ENCODE results near the gene CLSTN1. TPM values are rescaled to one million over a fixed set of nuclear protein-coding genes. Genes with fewer than 3 reads are reported as not detected.

The CLSTN1 gene
- total RNA-seq, 1 donor from 2014 or later: 130 TPM

DNA sequence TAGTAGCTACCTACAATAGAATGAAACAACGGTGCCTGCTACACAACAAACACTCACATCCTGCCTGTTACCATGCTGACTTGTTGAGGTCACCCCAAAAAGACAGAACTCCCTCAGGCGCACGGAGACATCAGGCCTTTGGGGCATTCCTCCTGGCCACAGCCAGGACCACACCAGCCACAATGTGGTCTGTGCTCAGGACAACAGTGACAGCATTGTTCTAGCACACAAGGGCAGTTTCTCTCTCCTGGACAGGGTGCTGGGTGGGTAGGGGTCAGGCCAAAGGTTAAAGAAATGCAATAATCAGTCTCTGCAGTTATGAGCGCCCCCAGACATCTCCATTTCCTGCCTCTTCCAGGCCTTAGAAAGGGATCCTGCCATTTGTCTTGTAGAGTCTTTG, 46.8 kb upstream of the CLSTN1 start:
- H3K4me1 Mint-ChIP-seq (ENCODE audit: low read depth): peaks cover 4% of the 10 kb centered on the region
- DNase-seq (ENCODE audit: low spot score, unreplicated experiment): no peak

DNA sequence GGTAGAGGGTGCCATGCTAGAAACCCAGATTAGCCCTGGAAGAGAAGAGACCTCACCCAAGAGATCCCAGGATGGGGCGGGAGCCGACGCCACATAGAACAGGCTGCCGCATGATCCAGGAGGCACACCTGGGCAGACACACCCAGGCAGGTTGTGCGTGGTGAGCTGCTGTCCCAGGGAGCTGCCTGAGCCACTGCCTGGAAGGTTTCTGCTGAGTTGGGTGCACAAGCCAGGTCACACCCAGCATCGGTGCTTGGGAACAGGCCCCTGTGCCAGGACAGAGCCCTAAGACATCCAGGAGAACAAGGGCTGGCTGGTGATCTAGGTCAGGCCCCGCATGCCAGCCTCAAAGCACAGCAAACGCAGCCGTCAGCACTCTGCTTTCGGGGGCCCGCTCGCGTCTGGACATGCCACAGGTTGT, 46.1 kb upstream of the CLSTN1 start:
- Mint-ChIP-seq H3K4me3 (ENCODE audit: low read depth) (no peak overlapping the region), H3K27me3 (no peaks in the 10 kb centered on the region), H3K36me3 (ENCODE audit: insufficient read depth) (peaks cover 5% of the 10 kb centered on the region), H3K9me3 (ENCODE audit: low read depth) (no peaks in the 10 kb centered on the region), H3K27ac (no peak overlapping the region), H3K4me1 (ENCODE audit: low read depth) (no peaks in the 10 kb centered on the region)
- no peak for DNase-seq (ENCODE audit: low spot score, unreplicated experiment)
- TF ChIP-seq, protein P1, sequence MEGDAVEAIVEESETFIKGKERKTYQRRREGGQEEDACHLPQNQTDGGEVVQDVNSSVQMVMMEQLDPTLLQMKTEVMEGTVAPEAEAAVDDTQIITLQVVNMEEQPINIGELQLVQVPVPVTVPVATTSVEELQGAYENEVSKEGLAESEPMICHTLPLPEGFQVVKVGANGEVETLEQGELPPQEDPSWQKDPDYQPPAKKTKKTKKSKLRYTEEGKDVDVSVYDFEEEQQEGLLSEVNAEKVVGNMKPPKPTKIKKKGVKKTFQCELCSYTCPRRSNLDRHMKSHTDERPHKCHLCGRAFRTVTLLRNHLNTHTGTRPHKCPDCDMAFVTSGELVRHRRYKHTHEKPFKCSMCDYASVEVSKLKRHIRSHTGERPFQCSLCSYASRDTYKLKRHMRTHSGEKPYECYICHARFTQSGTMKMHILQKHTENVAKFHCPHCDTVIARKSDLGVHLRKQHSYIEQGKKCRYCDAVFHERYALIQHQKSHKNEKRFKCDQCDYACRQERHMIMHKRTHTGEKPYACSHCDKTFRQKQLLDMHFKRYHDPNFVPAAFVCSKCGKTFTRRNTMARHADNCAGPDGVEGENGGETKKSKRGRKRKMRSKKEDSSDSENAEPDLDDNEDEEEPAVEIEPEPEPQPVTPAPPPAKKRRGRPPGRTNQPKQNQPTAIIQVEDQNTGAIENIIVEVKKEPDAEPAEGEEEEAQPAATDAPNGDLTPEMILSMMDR (IDR thresholded peaks at IDR 0.05; ENCODE audit: unreplicated experiment): no peak

More for the DNA sequence above, 46.8 kb upstream of the CLSTN1 start:
- TF ChIP-seq, protein P1 (IDR thresholded peaks at IDR 0.05; ENCODE audit: unreplicated experiment): no peak
- Mint-ChIP-seq H3K4me3 (ENCODE audit: low read depth) (no peak overlapping the region), H3K9me3 (ENCODE audit: low read depth) (no peaks in the 10 kb centered on the region), H3K27me3 (no peaks in the 10 kb centered on the region), H3K27ac (no peak overlapping the region), H3K36me3 (ENCODE audit: insufficient read depth) (peaks cover 5% of the 10 kb centered on the region)

DNA sequence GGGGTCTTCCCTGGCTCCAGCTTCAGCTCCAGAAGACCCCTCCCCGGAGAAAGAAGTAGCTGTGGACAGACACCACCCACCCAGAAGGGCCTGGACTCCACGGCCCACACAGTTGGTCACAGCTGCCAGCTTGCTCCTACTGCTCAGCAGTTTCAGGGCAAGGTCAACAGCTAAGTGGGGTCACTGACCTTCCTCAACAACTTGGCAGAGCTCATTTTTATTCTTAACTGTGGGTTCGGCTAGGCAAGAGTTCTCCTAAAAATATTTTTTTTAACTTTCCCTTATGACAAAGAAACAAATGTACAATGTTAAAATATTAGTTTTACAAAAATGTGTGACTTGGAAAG, 44.5 kb upstream of the CLSTN1 start:
- Mint-ChIP-seq H3K9me3 (ENCODE audit: low read depth) (no peaks in the 10 kb centered on the region), H3K36me3 (ENCODE audit: insufficient read depth) (peaks cover 5% of the 10 kb centered on the region), H3K4me3 (ENCODE audit: low read depth) (no peak overlapping the region), H3K4me1 (ENCODE audit: low read depth) (no peaks in the 10 kb centered on the region), H3K27me3 (no peaks in the 10 kb centered on the region), H3K27ac (no peak overlapping the region)
- TF ChIP-seq, protein P1 (IDR thresholded peaks at IDR 0.05; ENCODE audit: unreplicated experiment): no peak
- DNase-seq (ENCODE audit: low spot score, unreplicated experiment): no peak

DNA sequence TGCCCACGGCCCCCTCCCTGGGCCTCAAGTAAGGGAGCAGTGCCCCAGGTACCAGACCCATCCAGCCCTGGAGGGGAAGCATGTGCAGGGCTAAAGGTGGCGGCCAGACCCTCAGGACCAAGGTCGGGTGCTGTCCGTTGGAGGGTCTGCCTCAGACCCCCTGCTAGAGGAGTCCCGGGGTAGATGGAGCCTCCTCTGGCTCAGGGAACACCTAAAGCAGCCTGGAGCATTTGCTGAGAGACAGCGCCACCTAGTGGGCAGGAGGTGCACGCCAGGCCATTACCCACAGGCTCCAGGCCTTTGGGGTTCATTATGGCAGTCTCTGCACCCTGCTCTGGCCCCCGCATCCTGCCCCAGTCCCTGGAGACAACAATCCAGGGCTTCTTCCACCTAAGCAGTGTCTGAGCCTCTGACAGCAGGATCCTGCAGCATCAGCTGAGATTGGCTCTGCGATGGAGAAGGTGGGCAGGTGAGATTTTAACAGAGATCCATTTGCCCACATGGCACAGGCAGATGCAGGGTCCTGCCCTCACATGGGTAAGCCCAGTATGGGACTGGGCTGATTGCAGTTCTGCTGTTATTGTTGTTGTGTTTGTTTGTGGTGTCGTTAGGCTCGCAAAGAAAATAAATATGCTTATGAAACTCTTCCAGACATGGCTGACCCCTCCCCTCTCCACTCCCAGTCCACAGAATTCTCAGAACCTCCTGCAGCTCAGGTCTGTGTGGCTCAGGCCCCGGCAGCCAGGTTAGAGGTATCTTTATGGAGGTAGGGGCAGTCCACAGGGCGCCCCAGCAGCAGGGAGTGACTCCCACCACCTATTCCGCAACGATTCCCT, 43.9 kb upstream of the CLSTN1 start:
- TF ChIP-seq, protein P1 (IDR thresholded peaks at IDR 0.05; ENCODE audit: unreplicated experiment): peak; percentile 97
- DNase-seq (ENCODE audit: low spot score, unreplicated experiment): peak; percentile 77
- peaks cover 5% of the 10 kb centered on the region for H3K36me3 Mint-ChIP-seq (ENCODE audit: insufficient read depth)
- H3K27me3 Mint-ChIP-seq: no peaks in the 10 kb centered on the region
- no peaks in the 10 kb centered on the region for H3K4me1 Mint-ChIP-seq (ENCODE audit: low read depth)
- H3K27ac Mint-ChIP-seq: no peak overlapping the region
- no peak overlapping the region for H3K4me3 Mint-ChIP-seq (ENCODE audit: low read depth)
- no peaks in the 10 kb centered on the region for H3K9me3 Mint-ChIP-seq (ENCODE audit: low read depth)

DNA sequence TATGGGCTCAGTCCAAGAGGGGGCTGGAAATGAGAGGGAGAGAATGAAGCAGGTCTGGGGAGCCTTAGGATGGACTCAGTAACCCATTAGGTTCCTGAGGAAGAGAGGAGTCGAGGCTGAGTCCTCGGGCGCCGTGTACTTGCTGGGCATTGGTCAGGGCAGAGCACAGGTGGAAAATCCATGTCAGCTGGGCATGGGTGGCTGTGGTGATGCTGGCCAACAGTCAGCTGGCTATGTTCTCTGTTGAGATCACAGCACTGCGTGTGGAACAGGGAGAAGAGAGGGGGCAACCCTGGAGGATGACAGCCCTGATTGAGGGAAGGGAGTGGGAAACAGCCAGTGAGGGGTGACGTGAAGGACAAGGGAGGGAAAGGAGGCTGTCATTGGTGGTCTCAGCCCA, 43.1 kb upstream of the CLSTN1 start:
- H3K4me1 Mint-ChIP-seq (ENCODE audit: low read depth): no peaks in the 10 kb centered on the region
- H3K36me3 Mint-ChIP-seq (ENCODE audit: insufficient read depth): peaks cover 5% of the 10 kb centered on the region
- H3K27ac Mint-ChIP-seq: no peak overlapping the region
- no peak overlapping the region for H3K4me3 Mint-ChIP-seq (ENCODE audit: low read depth)
- DNase-seq (ENCODE audit: low spot score, unreplicated experiment): no peak
- TF ChIP-seq, protein P1 (IDR thresholded peaks at IDR 0.05; ENCODE audit: unreplicated experiment): no peak
- H3K9me3 Mint-ChIP-seq (ENCODE audit: low read depth): no peaks in the 10 kb centered on the region
- no peaks in the 10 kb centered on the region for H3K27me3 Mint-ChIP-seq
